ENCODE data around the gene SLF2.

Gene SLF2

GRCh38 chr10:100886963-100887362 lies 25.8 kb upstream of the SLF2 start:
- Histone ChIP-seq H3K79me2 (ENCODE audit: low read length) (no peaks in the 10 kb centered on the region), H3K4me2 (ENCODE audit: low read depth, low read length) (no peak overlapping the region), H4K20me1 (ENCODE audit: insufficient read depth, low read length) (no peaks in the 10 kb centered on the region), H3K9ac (ENCODE audit: low read length) (no peak overlapping the region), H3K9me2 (replicated peaks; ENCODE audit: insufficient read depth, low read length) (no peaks in the 10 kb centered on the region), H3F3A (ENCODE audit: insufficient read depth, low read length) (no peaks in the 10 kb centered on the region), H3K27me3 (replicated peaks; ENCODE audit: insufficient read depth, low read length) (peaks cover 72% of the 10 kb centered on the region), H3K9me3 (replicated peaks; ENCODE audit: insufficient read depth, low read length) (no peaks in the 10 kb centered on the region), H3K4me3 (ENCODE audit: low read length) (no peak overlapping the region), H2AFZ (ENCODE audit: low read length) (no peak overlapping the region), H3K36me3 (replicated peaks; ENCODE audit: insufficient read depth, low read length) (no peaks in the 10 kb centered on the region), H3K27ac (ENCODE audit: low read length) (no peak overlapping the region), H3K4me1 (ENCODE audit: low read length) (no peaks in the 10 kb centered on the region)
- no peak for DNase-seq
- TF ChIP-seq EZH2phosphoT487 (IDR thresholded peaks at IDR 0.05; ENCODE audit: low read length) (no peak), EZH2 (optimal IDR thresholded peaks at IDR 0.05; ENCODE audit: low read depth, low read length) (no peak)
- TF ChIP-seq, protein P1, sequence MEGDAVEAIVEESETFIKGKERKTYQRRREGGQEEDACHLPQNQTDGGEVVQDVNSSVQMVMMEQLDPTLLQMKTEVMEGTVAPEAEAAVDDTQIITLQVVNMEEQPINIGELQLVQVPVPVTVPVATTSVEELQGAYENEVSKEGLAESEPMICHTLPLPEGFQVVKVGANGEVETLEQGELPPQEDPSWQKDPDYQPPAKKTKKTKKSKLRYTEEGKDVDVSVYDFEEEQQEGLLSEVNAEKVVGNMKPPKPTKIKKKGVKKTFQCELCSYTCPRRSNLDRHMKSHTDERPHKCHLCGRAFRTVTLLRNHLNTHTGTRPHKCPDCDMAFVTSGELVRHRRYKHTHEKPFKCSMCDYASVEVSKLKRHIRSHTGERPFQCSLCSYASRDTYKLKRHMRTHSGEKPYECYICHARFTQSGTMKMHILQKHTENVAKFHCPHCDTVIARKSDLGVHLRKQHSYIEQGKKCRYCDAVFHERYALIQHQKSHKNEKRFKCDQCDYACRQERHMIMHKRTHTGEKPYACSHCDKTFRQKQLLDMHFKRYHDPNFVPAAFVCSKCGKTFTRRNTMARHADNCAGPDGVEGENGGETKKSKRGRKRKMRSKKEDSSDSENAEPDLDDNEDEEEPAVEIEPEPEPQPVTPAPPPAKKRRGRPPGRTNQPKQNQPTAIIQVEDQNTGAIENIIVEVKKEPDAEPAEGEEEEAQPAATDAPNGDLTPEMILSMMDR (IDR thresholded peaks at IDR 0.05; ENCODE audit: low read length), result no peak

DNA sequence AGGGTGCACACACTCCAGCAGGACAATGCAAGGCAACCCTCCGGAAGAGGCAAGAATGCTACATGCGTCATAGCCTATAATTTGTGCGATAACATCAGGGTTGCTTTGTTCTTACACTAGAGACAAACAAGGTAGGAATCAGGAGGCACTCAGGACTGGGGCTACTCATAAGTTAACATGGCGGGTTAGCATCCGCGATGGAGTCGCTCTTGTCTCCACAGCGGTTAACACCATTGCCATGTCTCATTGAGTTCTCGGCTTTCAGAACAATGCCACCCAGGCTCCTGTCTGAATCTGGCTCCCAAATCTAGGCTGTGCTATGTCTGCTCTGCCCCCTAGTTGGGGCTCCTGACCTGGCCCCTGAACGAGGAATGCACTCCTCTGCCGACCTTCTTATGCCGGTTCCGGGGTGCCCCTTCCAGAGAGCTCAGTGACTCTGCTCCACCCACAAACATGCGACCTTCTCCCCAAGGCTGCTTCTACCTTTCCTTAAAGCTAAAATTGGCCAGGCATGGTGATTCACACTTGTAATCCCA lies 24.9 kb upstream of the SLF2 start:
- Histone ChIP-seq H3K4me1 (ENCODE audit: low read length) (no peaks in the 10 kb centered on the region), H3K4me2 (ENCODE audit: low read depth, low read length) (no peak overlapping the region)
- TF ChIP-seq EZH2phosphoT487 (IDR thresholded peaks at IDR 0.05; ENCODE audit: low read length), result no peak

DNA sequence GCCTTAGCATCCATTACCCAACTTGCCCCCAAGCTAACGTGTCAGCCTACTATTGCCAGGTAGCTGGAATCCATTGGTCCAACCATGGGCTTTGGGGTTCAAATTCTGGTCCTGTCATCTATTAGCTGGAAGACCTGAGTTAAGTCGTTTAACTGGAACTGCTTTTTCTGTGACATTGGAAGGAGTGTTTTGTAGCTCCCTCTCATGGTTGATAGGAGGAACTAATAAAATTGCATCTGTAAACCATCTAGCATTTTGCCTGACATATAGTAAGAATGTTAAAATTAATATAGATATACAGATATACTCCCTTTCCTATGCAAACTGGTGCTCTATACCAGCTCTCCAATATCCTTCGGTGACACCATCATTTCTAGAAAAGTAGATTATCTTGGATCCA lies 23.8 kb upstream of the SLF2 start:
- DNase-seq, result no peak
- Histone ChIP-seq H3K9me2 (replicated peaks; ENCODE audit: insufficient read depth, low read length) (no peaks in the 10 kb centered on the region), H3K4me3 (ENCODE audit: low read length) (no peak overlapping the region), H3K9me3 (replicated peaks; ENCODE audit: insufficient read depth, low read length) (no peaks in the 10 kb centered on the region), H3K79me2 (ENCODE audit: low read length) (no peaks in the 10 kb centered on the region), H2AFZ (ENCODE audit: low read length) (no peak overlapping the region), H3K4me1 (ENCODE audit: low read length) (no peaks in the 10 kb centered on the region), H3K27me3 (replicated peaks; ENCODE audit: insufficient read depth, low read length) (peaks cover 82% of the 10 kb centered on the region), H3K27ac (ENCODE audit: low read length) (no peak overlapping the region), H4K20me1 (ENCODE audit: insufficient read depth, low read length) (no peaks in the 10 kb centered on the region), H3K9ac (ENCODE audit: low read length) (no peak overlapping the region), H3K36me3 (replicated peaks; ENCODE audit: insufficient read depth, low read length) (no peaks in the 10 kb centered on the region), H3K4me2 (ENCODE audit: low read depth, low read length) (no peak overlapping the region), H3F3A (ENCODE audit: insufficient read depth, low read length) (no peaks in the 10 kb centered on the region)
- TF ChIP-seq, protein P1 (IDR thresholded peaks at IDR 0.05; ENCODE audit: low read length), result peak; percentile 33
- TF ChIP-seq EZH2 (optimal IDR thresholded peaks at IDR 0.05; ENCODE audit: low read depth, low read length), result no peak

More for the DNA sequence above, 24.9 kb upstream of the SLF2 start:
- Histone ChIP-seq H3F3A (ENCODE audit: insufficient read depth, low read length) (no peaks in the 10 kb centered on the region), H3K27ac (ENCODE audit: low read length) (no peak overlapping the region), H3K9me2 (replicated peaks; ENCODE audit: insufficient read depth, low read length) (no peaks in the 10 kb centered on the region), H3K79me2 (ENCODE audit: low read length) (no peaks in the 10 kb centered on the region), H3K36me3 (replicated peaks; ENCODE audit: insufficient read depth, low read length) (no peaks in the 10 kb centered on the region), H3K9ac (ENCODE audit: low read length) (no peak overlapping the region), H3K9me3 (replicated peaks; ENCODE audit: insufficient read depth, low read length) (no peaks in the 10 kb centered on the region), H2AFZ (ENCODE audit: low read length) (no peak overlapping the region), H3K27me3 (replicated peaks; ENCODE audit: insufficient read depth, low read length) (peaks cover 74% of the 10 kb centered on the region), H3K4me3 (ENCODE audit: low read length) (no peak overlapping the region), H4K20me1 (ENCODE audit: insufficient read depth, low read length) (no peaks in the 10 kb centered on the region)
- no peak for DNase-seq

- Histone ChIP-seq H3K27ac (ENCODE audit: low read length) (no peak overlapping the region), H3F3A (ENCODE audit: insufficient read depth, low read length) (no peaks in the 10 kb centered on the region), H3K9me2 (replicated peaks; ENCODE audit: insufficient read depth, low read length) (no peaks in the 10 kb centered on the region), H3K36me3 (replicated peaks; ENCODE audit: insufficient read depth, low read length) (no peaks in the 10 kb centered on the region), H3K4me1 (ENCODE audit: low read length) (no peaks in the 10 kb centered on the region), H4K20me1 (ENCODE audit: insufficient read depth, low read length) (no peaks in the 10 kb centered on the region), H3K9ac (ENCODE audit: low read length) (no peak overlapping the region), H2AFZ (ENCODE audit: low read length) (no peak overlapping the region), H3K79me2 (ENCODE audit: low read length) (no peaks in the 10 kb centered on the region), H3K9me3 (replicated peaks; ENCODE audit: insufficient read depth, low read length) (no peaks in the 10 kb centered on the region), H3K27me3 (replicated peaks; ENCODE audit: insufficient read depth, low read length) (peaks cover 81% of the 10 kb centered on the region), H3K4me3 (ENCODE audit: low read length) (no peak overlapping the region), H3K4me2 (ENCODE audit: low read depth, low read length) (no peak overlapping the region)
- no peak for TF ChIP-seq EZH2 (optimal IDR thresholded peaks at IDR 0.05; ENCODE audit: low read depth, low read length)
- TF ChIP-seq EZH2phosphoT487 (IDR thresholded peaks at IDR 0.05; ENCODE audit: low read length), result no peak
- TF ChIP-seq, protein P1 (IDR thresholded peaks at IDR 0.05; ENCODE audit: low read length), result no peak
- no peak for DNase-seq
Observed at GRCh38 chr10:100889546-100889945, 23.2 kb upstream of the SLF2 start.
